GM19238 (cell line): ENCODE measurements around the gene NECTIN2.

Experiments
- DNase-seq: peaks from one replicate; pipeline ENCODE4 v3.0.0; 2011; ENCODE audit warnings: low spot score; ENCODE audit not compliant: insufficient read length

Gene NECTIN2

GRCh38 chr19:44845612-44846454 is at the start of gene NECTIN2:
NECTIN2 (plus strand) TSS chr19:44846297; CDS start chr19:44846526, 229 bp downstream.
- DNase-seq = peak; percentile 89

GRCh38 chr19:44796701-44797115 is 49.4 kb upstream of the NECTIN2 start:
- DNase-seq = no peak

GRCh38 chr19:44799627-44800346 is 46.3 kb upstream of the NECTIN2 start:
- no peak for DNase-seq

GRCh38 chr19:44800461-44800860 is 45.6 kb upstream of the NECTIN2 start:
- DNase-seq = peak; percentile 94

- no peak for DNase-seq
Observed at GRCh38 chr19:44803442-44804428, 42.4 kb upstream of the NECTIN2 start.

- no peak for DNase-seq
Observed at GRCh38 chr19:44806291-44806690, 39.8 kb upstream of the NECTIN2 start.

- DNase-seq = no peak
Observed at GRCh38 chr19:44807162-44807561, 38.9 kb upstream of the NECTIN2 start.

- no peak for DNase-seq
Observed at GRCh38 chr19:44807652-44808462, 38.2 kb upstream of the NECTIN2 start.

GRCh38 chr19:44808463-44809371 is 37.4 kb upstream of the NECTIN2 start, which contains the start of gene BCAM:
BCAM (plus strand) TSS chr19:44809103; CDS start chr19:44809125, 22 bp downstream.
- DNase-seq = no peak

- DNase-seq = no peak
Observed at GRCh38 chr19:44809577-44810233, 36.4 kb upstream of the NECTIN2 start.

GRCh38 chr19:44810234-44811121 is 35.6 kb upstream of the NECTIN2 start:
- DNase-seq = no peak

- no peak for DNase-seq
Observed at GRCh38 chr19:44811122-44811419, 35.0 kb upstream of the NECTIN2 start.

- no peak for DNase-seq
Observed at GRCh38 chr19:44812142-44812718, 33.9 kb upstream of the NECTIN2 start.

- DNase-seq = no peak
Observed at GRCh38 chr19:44813070-44813840, 32.8 kb upstream of the NECTIN2 start.

GRCh38 chr19:44813841-44814470 is 32.1 kb upstream of the NECTIN2 start:
- DNase-seq = no peak

GRCh38 chr19:44814517-44814916 is 31.6 kb upstream of the NECTIN2 start:
- DNase-seq = no peak
